AG08396 (cell line): ENCODE results near the gene SETD1B.
"Not testable (repeated sequence)": the region's sequence is repeated elsewhere in the genome, so short reads cannot be mapped to it uniquely, and the experiment has no call there.

Experiments
- DNase-seq: peaks from one replicate; pipeline ENCODE4 v3.0.0; 2012; ENCODE audit warnings: low spot score, mixed read lengths

Gene SETD1B

DNA sequence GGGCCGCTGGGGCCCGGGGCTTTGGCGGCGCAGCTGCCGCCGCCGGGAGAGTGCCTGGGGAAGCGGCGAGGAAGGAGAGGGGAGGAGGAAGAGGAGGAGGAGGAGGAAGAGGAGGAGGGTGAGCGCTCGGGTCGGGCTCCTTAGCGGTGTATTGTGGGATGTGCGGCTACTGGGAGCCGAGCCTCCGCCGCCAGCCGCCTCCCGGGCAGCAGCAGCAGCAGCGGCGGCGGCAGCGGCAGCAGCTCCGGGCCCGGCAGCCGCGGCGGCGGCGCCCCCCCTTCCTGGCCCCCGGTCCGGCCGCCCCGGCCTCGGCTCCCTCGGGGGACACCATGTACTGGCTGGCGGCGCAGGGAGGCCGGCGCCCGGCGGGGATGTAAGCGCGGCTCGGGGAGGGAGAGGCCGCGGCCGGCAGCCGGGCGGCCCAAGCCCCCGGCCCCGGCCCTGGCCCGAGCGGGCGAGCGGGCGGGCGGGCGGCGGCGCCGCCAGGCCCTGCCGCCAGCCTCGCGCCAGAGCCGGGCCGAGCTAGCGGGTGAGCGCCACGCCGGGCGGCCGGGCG is at the start of gene SETD1B:
TSS of gene SETD1B (plus strand) at position 149 of the 556 bp plus-strand sequence. CDS start 729 bp downstream, outside the sequence.
- no peak for DNase-seq

DNA sequence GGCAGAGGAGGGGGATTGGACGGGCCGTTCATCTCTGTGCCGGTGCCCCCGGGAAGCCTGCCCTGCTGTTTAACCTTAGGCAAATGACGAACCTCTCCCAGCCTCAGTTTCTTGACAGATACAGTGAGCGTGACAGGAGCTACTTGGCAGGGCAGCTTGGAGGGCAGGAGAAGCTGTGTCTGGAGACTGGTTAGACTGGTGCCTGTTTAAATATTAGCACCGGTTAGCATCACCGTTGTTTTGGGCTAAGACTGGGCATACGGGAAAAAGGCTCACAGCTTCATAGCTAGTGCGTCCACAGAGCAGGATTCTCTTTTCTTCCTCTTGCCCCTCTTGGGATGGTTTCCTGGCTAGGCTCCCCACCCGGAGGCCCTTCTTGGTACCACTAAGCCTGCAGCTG is 49.0 kb upstream of the SETD1B start:
- DNase-seq = no peak

DNA sequence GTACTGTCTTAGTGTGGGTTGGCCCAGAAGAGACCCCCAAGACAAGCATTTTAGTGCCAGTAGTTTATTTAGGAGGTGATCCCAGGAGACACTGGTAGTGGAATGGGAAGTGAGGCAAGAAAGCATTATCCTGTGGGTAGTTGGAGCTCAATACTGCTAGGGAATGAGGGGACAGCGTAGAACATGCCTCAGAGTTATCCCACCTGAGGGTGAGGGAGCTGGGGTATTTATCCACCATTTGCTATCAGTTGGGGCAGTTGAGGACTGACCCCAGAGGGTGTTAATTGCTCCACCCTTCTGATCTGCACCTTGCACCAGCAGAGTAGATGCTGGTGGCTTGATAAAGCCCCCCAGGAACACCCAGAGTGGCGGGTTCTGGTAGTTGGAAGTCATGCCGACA is 48.2 kb upstream of the SETD1B start:
- no peak for DNase-seq

DNA sequence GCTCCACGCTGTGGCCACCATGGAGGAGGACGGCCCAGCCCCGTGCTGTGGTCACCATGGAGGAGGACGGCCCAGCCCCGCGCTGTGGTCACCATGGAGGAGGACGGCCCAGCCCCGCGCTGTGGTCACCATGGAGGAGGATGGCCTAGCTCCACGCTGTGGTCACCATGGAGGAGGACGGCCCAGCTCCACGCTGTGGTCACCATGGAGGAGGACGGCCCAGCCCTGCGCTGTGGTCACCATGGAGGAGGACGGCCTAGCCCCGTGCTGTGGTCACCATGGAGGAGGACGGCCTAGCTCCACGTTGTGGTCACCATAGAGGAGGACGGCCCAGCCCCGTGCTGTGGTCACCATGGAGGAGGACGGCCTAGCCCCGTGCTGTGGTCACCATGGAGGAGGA is 45.3 kb upstream of the SETD1B start:
- DNase-seq = not testable (repeated sequence)

DNA sequence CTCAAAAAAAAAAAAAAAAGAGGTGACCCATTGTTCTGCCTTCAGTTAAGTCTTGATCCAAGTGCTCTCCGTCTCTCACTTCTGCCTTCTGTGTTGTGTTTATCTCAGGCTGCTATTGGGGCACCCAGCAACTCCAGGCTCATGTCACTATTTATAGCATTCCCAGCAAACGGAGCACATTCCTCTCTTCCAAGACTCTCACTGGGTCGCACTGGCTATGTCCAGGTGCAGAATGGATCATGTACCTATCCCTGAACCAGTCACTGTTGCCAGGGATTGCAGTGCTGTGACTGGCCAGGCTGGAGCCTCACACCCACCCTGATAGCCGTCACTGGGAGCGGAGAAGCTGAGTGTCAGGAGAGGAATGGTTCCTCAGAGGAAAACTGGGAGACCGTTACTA is 41.5 kb upstream of the SETD1B start:
- DNase-seq = peak; percentile 54

DNA sequence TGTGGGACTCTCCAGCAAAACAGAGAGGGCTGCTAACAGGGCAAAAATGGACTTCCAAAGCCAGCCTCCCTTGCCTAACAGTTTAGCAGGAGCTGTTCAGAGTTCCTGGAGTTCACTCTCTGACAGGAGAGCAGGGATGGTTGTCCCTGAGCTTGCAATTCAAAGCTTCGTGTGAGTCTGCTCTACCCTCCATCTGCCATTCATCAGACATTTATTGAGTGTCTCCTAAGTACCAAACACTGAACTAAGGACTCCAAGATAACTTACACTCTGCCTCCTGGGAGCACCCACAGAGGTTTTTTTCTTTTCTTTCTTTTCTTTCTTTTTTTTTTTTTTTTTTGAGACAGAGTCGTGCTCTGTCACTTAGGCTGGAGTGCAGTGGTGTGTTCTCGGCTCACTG is 39.0 kb upstream of the SETD1B start:
- no peak for DNase-seq

DNA sequence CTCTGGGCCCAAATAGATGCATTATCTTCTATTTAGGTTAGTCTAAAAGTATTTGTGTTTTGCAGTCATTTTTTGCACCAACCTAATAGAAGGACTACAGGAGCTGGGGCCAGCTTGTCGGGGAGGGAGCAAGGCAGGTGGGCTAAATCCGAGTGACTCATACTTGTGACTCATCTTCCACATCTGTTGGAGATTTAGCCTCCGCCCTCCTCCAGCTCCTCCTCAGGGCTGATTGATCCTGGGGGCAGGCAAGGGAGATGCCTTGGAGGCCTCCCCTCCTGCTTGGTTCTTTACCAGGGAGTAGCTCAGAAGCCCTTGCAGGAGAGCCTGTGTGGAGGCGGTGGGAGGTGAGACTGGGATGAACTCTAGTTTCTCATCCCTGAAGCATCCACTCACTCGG is 38.2 kb upstream of the SETD1B start:
- DNase-seq = peak; percentile 80

DNA sequence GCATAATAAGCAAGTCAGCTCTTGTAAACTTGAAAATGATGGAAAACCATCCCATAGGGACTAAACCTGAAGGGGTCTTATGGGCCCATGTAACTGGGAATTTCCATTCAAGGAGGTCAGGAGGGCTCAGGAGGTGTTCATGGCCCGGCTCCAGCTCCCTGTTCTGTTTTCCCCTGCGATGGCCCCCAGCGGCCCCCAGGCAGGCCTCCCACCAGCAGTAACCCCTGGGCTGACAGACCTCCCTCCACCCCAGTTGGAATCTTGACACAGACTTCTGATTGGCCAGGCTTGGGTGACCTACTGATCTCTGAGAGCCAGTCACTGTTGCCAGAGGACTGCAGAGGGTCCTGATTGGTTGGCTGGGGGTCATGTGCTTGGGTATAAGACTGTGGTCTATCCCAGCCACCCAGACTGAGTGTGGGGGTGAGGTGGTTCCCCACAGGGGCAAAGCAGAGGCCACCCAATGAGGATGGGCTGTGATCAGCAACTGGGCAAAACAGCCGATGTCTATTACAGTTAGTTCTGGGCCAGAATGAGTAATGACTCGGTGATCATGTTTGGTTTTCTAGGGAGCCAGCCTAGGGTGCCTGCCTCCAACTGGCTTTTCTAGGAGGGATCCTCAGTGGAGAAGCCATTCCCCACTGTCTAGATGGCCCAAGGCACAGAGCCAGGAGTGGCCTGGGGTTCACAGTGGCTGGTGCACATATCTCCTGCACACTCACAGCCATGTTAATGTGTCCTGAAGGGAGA is 37.3 kb upstream of the SETD1B start:
- no peak for DNase-seq

DNA sequence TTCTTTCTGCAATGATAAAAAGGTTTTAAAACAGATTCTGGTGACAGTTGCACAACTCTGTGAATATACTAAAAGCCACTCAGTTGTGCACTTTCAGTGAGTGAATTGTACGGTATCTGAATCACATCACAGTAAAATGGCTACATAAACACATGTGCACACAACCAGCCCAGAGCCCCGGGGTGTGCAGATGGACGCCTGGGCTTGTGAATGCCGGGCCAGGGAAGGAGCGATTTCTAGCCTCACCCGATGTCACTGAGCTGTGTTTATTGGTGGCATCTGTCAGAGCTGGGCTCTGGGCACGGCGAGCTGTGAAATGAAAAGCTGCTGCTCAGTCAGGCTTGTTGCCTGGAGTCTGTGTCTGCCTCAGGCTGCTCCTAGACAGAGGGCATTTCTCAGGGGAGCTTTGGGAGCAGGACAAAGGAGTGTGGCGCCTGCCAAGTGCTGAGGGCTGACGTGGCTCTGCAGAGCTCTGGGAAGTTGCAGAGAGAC is 36.2 kb upstream of the SETD1B start:
- peak; percentile 79 for DNase-seq

DNA sequence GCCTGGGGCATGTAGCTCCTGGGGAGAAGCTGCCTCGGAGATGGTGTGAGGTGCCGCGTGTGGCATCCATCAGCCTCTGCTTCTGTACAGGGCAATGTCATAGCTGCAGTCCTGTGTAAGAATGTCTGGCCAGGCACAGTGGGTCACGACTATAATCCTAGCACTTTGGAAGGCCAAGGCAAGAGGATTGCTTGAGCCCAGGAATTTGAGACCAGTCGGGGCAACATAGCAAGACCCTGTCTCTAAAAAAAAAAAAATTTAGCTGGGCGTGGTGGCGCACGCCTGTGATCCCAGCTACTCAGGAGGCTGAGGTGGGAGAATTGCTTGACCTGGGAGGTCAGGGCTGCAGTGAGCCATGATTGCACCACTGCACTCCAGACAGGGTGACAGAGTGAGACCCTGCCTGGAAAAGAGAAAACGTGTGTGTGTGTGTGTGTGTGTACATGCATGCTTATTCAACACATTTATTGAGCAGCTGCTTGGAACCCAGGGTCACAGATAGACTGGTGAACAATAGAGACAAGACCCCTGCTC is 34.4 kb upstream of the SETD1B start:
- DNase-seq = no peak

DNA sequence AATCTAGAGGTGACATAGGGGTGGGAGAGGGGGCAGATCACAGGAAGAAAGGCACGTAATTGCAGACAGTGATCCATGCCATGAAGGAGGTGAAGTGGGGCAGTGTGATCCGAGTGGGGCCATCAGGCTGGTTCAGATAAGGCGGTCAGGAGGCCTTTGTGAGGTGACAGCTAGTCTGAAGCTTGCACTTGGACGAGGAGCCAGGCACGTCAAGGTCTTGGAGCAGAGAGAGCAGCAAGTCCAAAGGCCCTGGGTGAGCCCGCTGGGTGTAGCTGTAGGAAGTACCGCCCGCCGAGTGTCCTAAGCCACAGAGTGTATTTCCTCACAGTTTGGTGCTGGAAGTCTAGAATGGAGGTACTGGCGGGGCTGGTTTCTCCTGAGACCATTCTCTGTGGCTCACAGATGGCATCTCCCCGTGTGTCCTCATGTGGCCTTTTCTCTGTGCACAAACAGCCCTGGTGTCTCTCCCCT is 33.9 kb upstream of the SETD1B start:
- no peak for DNase-seq

DNA sequence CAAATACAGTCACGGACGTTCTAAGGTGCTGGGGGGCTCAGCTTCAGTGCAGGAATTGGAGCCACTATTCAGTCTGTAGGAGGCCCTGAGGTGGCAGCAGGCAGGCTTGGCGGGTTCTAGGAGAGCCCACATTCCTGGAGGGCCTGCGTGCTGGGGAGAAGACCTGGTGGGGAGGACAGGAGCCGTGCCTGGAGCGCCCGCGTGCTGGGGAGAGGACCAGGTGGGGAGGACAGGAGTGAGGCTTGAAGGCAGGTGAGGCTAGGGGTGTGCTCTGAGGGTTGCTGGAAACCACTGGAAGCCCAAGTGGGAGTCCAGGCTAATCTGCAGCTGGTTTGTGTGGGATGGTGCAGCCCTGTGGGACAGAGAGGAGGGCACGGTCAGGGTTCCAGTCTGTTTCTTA is 33.4 kb upstream of the SETD1B start:
- DNase-seq = no peak

DNA sequence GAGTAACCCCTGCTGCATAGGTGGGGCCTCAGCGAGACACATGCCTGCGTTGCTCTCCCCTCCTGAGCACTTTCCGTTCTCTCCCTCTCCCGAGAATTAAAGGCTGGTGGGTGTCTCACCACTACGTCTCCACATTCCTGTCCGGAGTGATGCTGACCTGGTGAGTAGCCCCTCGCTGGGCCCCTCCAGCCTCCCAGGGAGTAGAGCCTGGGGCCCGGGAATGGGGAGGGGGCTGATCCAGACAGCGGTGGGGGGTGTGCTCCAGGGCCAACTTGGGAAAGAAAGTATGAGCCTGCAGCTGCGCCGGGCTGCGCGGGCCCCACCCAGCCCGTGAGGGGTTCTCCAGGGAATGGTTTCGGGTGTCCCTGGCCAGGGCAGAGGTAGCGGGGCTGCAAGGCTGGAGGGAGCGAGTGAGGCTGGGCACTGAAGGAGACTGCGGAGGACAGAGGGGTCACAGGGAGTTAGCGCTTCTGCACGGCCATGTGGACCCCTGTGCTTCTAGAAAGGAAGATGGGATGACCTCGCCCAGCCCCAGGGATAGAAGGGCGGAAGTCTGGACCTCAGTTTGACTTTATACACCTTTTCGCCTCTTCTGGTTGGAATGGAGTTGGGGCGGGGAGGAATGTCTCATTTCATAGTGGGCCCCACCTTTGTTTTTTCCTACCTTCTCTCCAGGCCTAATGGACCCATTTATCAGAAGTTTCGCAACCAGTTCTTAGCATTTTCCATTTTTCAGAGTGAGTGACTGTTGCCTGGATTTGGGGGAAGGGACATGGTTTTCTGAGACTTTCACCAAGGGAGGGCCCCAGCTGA is 32.8 kb upstream of the SETD1B start:
- no peak for DNase-seq

DNA sequence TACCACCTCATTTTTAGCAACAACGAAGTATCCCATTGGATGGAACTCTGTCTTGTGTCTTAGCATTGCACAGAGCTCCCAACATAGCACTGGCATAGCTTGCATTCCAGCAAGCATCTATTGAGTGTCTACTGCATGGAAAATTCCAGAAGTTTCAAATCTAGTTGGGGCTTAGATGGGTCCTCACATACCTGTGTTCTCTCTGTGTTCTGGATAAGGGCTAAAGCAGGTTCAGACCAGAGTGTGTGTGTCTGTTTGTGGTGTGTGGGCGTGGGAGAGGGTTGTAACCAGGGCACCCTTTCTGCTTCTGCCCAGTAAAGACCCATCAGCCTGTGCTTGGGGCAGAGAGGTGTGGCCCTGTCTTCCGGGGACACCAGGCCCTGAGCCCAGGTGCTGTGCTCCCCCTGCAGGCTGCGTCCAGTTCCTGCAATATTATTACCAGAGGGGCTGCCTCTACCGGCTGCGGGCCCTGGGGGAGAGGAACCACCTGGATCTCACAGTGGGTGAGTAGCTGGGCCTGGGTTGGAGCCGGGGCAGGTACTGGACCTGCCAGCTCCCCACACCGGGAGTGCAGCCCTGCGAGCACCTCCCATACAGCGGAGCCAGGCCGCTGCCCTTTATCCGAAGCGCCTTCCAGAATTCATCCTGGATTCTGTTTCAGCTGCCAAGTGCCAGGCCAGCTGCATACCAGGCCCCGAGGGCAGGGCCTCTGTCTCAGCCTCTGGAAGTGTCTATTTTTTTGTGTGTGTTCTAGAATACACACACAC is 30.6 kb upstream of the SETD1B start:
- DNase-seq = peak; percentile 85

DNA sequence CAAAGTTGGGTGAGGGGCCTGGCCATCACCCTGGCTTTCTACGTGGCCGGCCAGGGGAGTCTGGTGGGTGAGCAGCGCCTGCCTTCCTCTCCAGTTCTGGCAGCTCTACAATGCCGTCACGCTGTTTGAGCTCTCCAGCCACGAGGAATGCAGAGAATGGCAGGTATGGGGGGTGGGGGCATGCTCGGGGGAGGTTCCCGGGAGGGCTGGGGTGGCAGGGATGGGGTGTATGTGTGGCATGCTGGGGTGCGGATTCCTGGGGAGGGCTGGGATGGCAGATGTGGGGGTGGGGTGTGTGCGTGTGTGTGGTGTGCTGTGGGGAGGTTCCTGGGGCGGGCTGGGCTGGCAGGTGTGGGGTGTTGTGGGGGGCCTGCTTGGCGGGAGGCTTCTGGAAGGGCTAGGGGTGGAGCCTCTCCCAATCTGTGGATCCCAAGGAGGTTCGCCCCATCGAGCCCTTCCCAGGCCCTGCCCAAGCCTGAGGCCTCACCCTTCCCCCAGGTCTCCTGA is 28.8 kb upstream of the SETD1B start:
- no peak for DNase-seq

DNA sequence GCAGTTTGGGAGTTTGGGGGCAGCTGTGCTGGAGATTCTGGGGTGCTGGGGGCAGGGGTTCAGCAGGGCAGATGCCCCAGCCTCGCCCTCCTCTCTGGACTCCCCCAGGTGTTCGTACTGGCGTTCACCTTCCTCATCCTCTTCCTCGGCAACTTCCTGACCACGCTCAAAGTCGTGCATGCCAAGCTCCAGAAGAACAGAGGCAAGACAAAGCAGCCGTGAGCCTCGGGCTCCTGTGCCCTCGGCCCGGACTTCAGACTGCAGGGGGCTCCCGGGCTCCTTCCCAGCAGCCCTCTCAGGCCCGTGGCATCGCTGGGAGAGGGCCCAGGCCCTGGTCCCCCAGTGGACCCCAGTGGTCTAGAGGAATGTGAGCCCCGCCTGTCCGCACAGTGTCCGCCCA is 28.3 kb upstream of the SETD1B start:
- DNase-seq = no peak

DNA sequence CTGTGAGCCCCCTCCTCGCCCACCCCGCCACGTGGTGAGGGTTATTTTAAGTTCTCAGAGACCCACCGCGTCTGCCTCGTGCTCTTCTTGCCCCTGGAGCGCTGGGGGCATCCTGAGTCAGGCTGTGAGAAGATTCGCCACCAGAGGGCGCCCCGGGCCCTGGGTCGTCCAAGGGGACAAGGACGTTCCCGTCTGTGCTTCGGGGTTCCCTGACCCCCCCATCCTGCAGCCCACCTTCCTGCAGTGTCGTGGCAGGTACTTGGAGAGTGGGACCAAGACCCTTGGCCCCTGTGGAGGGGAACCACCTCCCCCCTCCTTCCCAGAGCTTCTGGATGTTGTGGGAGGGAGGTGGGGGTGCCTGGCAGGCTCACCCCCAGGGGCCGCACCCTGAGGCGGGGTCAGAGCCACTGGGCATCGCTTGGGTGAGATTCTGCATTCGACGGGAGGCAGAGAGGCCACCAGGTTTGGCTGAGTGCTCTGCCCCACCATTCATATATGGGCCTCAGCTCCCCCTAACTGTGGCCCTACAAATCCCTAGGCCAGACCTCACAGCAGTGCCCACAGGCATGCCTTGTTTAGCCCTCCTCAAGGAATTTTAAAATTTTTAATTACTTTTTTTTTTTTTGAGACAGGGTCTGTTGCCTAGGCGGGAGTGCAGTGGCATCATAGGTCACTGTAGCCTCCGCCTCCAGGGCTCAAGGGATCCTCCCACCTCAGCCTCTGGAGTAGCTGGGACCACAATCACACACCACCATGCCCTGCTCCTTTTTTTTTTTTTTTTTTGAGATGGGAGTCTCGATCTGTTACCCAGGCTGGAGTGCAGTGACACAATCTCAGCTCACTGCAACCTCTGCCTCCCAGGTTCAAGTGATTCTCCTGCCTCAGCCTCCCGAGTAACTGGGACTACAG is 27.4 kb upstream of the SETD1B start:
- DNase-seq = peak; percentile 84

DNA sequence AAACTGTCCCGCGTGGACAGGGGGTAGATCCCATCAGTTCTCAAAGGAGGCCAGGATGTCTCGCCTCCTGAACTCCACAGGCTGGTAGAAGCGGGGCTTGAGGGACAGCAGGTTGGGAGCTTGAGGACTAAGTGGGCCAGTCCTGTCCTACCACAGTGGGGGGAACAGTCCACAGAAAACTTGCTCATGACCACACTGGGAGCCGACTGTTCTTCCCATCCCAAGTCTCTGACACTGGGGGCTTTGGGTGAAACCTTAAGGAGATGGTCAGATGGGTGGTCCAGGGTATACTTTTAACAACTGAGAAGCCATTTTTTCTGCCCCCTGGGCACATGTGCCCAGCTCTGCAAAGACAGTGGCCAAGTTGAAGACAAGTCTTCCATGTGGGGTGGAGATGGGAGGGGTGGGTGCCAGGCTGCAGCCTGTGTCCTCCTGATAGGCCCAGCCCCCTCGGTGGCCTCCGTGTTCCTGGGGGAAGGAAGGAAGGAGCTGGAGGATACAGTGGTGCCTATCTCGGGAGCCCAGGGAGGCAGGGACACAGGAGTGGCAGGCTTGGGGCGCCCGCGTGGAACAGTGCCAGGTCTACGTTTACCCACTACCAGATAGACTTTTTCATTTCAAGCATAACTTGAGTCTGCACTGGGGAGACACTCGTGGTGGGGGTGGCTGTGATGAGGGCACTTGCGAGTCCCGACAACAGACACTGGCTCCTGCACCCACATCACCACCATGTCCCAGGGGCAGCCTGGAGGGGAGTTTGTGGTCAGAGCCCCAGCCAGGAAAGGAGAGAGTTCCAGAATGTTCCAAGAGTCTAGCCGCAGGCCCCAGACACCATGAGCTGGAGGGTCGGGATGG is 25.0 kb upstream of the SETD1B start:
- DNase-seq = no peak

DNA sequence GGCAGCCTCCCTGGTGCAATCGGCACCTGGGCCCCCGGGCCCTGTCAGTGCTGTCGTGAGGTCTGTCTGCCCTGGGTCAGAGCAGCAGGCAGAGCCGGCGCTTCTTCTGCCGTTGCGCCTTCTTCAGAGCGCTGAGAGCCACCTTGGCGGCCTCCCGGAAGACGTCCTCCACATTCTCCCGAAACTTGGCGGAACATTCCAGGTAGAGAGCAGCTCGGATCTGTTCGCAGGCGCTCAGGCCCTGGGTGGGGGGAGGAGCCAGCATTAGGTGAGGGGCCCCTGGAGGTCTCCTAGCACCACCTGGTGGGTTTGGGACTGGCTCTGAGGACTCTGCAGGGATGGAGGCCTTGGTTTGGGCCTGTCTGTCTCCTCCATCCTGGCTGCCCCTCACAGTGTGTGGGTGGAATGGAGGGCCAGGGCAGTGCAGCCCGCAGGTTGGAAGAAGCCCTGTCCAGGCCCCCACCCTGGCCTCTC is 24.4 kb upstream of the SETD1B start:
- DNase-seq = no peak
